ENCODE results near the gene ULK2.

- TF ChIP-seq SREBF2 (IDR thresholded peaks at IDR 0.05; ENCODE audit: low read length) = no peak
- no peak for TF ChIP-seq KDM1A (IDR thresholded peaks at IDR 0.05; ENCODE audit: borderline replicate concordance)
These were observed 110.1 kb downstream of the ULK2 start for GRCh38 chr17:19757536-19758180.
